ENCODE results near the gene ARHGEF37. TPM values are rescaled to one million over a fixed set of nuclear protein-coding genes. Genes with fewer than 3 reads are reported as not detected.

ARHGEF37 gene
- total RNA-seq, 1 donor from 2014 or later = 1.0 TPM

- Mint-ChIP-seq H3K4me1 (ENCODE audit: low read depth, unreplicated experiment) (no peaks in the 10 kb centered on the region), H3K4me3 (ENCODE audit: unreplicated experiment) (no peak overlapping the region), H3K27ac (ENCODE audit: unreplicated experiment) (no peak overlapping the region), H3K36me3 (ENCODE audit: unreplicated experiment) (peaks cover 11% of the 10 kb centered on the region), H3K9me3 (ENCODE audit: unreplicated experiment) (peaks cover 9% of the 10 kb centered on the region), H3K27me3 (ENCODE audit: unreplicated experiment) (peaks cover 8% of the 10 kb centered on the region)
- TF ChIP-seq, protein P1, sequence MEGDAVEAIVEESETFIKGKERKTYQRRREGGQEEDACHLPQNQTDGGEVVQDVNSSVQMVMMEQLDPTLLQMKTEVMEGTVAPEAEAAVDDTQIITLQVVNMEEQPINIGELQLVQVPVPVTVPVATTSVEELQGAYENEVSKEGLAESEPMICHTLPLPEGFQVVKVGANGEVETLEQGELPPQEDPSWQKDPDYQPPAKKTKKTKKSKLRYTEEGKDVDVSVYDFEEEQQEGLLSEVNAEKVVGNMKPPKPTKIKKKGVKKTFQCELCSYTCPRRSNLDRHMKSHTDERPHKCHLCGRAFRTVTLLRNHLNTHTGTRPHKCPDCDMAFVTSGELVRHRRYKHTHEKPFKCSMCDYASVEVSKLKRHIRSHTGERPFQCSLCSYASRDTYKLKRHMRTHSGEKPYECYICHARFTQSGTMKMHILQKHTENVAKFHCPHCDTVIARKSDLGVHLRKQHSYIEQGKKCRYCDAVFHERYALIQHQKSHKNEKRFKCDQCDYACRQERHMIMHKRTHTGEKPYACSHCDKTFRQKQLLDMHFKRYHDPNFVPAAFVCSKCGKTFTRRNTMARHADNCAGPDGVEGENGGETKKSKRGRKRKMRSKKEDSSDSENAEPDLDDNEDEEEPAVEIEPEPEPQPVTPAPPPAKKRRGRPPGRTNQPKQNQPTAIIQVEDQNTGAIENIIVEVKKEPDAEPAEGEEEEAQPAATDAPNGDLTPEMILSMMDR (IDR thresholded peaks at IDR 0.05; ENCODE audit: partially characterized antibody, unreplicated experiment) = no peak
- DNase-seq = no peak
Measured at GRCh38 chr5:149675610-149676201, 94.4 kb downstream of the ARHGEF37 start.

DNA sequence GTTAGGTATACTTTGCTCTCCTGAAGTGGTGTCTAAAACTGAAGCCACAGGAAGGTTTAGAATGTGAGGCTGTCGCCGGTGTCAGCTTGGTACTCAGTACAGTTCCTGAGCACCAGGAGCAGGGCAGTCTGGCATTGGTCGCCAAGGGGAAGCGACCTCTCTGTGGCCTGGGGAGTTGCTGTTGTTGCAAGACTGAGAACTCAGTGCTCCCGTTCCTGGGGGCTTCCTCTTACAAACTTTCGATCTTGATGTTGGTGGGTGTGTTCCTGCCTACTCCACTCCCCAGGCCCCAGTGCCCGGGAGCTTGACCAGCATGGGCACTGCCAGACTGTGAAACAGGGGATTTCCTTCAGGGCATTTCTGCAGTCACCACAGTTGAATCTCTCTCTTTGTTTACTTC is 96.4 kb downstream of the ARHGEF37 start:
- H3K4me3 Mint-ChIP-seq (ENCODE audit: unreplicated experiment) = no peak overlapping the region
- H3K27ac Mint-ChIP-seq (ENCODE audit: unreplicated experiment) = no peak overlapping the region
- H3K4me1 Mint-ChIP-seq (ENCODE audit: low read depth, unreplicated experiment) = no peaks in the 10 kb centered on the region
- DNase-seq = no peak
- no peaks in the 10 kb centered on the region for H3K36me3 Mint-ChIP-seq (ENCODE audit: unreplicated experiment)
- TF ChIP-seq, protein P1 (IDR thresholded peaks at IDR 0.05; ENCODE audit: partially characterized antibody, unreplicated experiment) = no peak
- no peaks in the 10 kb centered on the region for H3K27me3 Mint-ChIP-seq (ENCODE audit: unreplicated experiment)
- H3K9me3 Mint-ChIP-seq (ENCODE audit: unreplicated experiment) = peaks cover under 1% of the 10 kb centered on the region

DNA sequence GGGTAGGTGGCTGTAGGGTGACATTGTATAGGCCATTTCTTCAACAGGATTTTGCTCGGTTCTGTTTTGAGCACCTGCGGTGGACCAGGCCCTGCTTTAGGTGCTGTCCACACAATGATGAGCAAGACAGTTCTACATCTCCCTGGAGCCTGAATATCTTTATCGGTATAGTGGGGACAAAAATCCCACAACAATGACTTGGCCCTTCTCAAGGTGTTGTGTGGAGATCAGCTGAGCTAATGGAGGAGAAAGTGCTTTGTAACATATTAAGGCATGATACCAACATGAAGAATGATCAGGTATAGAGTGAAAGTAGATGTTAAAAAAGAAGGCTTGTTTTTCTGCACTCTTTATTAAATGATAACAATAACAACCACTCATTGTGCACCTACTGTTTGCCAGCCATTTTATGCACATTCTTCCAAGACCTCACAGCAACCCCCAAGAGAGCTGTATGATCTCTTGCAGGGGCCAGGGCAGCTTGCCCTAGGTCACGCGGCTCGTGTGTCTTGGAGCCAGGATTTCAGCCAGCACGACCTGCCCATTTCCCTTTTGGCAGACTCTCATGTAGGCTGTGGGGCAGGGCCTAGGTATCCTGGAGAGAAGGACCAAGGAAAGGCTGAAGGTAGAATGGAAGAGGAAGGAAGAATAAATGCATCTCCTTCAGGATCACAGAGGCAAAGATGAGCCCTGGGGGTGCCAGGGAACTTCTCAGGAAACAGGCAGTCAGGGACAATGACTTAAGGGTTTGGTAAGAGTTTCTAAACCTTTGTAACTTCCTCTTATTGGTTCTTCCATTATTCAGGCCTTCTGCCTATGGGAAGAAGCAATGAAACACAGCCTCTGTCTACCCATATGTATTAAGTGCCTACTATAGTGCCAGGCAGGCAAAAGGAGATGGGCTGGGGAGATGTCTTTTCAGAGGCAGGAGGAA is 98.8 kb downstream of the ARHGEF37 start:
- Mint-ChIP-seq H3K4me1 (ENCODE audit: low read depth, unreplicated experiment) (no peaks in the 10 kb centered on the region), H3K27me3 (ENCODE audit: unreplicated experiment) (no peaks in the 10 kb centered on the region), H3K4me3 (ENCODE audit: unreplicated experiment) (no peak overlapping the region), H3K36me3 (ENCODE audit: unreplicated experiment) (no peaks in the 10 kb centered on the region), H3K9me3 (ENCODE audit: unreplicated experiment) (no peaks in the 10 kb centered on the region), H3K27ac (ENCODE audit: unreplicated experiment) (no peak overlapping the region)
- DNase-seq = no peak
- TF ChIP-seq, protein P1 (IDR thresholded peaks at IDR 0.05; ENCODE audit: partially characterized antibody, unreplicated experiment) = no peak

DNA sequence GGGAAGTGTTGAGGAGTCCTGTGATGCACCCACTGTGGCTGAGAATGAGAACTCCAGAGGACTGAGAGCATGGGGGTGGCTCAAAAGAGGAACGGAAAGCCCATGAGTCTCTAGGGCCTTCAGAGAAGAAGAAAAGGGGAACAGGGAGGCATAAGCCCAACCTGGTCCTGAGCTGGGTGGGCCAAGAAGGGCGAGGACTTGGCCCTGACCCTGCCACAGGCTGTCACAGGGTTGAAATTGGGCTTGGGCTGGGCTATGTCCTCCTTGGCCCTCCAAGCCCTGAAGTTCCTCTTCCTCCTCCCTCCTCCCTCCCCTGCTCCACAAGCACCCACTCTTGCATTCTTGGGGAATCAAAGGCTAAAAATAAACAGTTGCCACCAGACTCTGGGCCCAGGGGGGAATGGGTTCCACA is 99.5 kb downstream of the ARHGEF37 start:
- no peaks in the 10 kb centered on the region for H3K27me3 Mint-ChIP-seq (ENCODE audit: unreplicated experiment)
- H3K9me3 Mint-ChIP-seq (ENCODE audit: unreplicated experiment) = no peaks in the 10 kb centered on the region
- no peak overlapping the region for H3K4me3 Mint-ChIP-seq (ENCODE audit: unreplicated experiment)
- H3K27ac Mint-ChIP-seq (ENCODE audit: unreplicated experiment) = no peak overlapping the region
- H3K36me3 Mint-ChIP-seq (ENCODE audit: unreplicated experiment) = no peaks in the 10 kb centered on the region
- TF ChIP-seq, protein P1 (IDR thresholded peaks at IDR 0.05; ENCODE audit: partially characterized antibody, unreplicated experiment) = no peak
- DNase-seq = no peak
- no peaks in the 10 kb centered on the region for H3K4me1 Mint-ChIP-seq (ENCODE audit: low read depth, unreplicated experiment)

DNA sequence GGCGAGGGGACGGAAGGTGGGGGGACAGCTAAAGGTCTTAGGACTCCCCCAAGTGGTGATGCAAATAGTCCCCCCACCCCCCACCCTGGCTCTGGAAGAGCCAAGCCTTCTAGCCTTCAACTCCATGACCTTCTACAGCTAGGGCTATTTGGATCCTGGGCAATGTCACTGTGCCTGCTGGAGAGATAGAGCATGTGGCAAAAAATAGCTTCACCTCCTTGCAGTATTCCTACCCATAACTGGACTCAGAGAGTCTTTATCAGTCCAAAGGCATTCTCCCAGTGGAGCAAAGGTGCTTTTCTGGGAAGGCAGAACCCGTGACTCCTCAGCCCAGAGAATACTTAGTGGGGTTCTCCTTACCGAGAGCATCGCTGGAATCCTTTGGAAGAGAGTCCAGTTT is 100.0 kb downstream of the ARHGEF37 start:
- H3K4me1 Mint-ChIP-seq (ENCODE audit: low read depth, unreplicated experiment) = no peaks in the 10 kb centered on the region
- H3K9me3 Mint-ChIP-seq (ENCODE audit: unreplicated experiment) = no peaks in the 10 kb centered on the region
- H3K27ac Mint-ChIP-seq (ENCODE audit: unreplicated experiment) = no peak overlapping the region
- H3K27me3 Mint-ChIP-seq (ENCODE audit: unreplicated experiment) = no peaks in the 10 kb centered on the region
- H3K36me3 Mint-ChIP-seq (ENCODE audit: unreplicated experiment) = no peaks in the 10 kb centered on the region
- TF ChIP-seq, protein P1 (IDR thresholded peaks at IDR 0.05; ENCODE audit: partially characterized antibody, unreplicated experiment) = no peak
- DNase-seq = no peak
- H3K4me3 Mint-ChIP-seq (ENCODE audit: unreplicated experiment) = no peak overlapping the region
